HepG2 (cell line): ENCODE measurements around the gene ADAMTSL3.

Source experiments
- CBX2 ChIP-seq, 2 experiments: fragments of 200-600 bp in 1 of 2; sonication (generic); formaldehyde crosslinking in 1 of 2; IDR thresholded peaks; 2 replicates each; pipeline versions ENCODE4 v1.7.0 to v1.8.1; 2018 to 2022; ENCODE audit warnings: low read depth in 2 of 2, low read length in 1 of 2, mild to moderate bottlenecking in 1 of 2, missing genetic modification reagents in 1 of 2
- E2F5 ChIP-seq: sonication (generic); formaldehyde crosslinking; conservative IDR thresholded peaks from 2 replicates; pipeline ENCODE4 v1.4.0; 2020; ENCODE audit warnings: missing genetic modification reagents
- EZH2 ChIP-seq: conservative IDR thresholded peaks from 2 replicates; pipeline ENCODE4 v1.6.1; 2012; ENCODE audit warnings: mild to moderate bottlenecking, low read depth, low read length, moderate library complexity
- ZFP36L1 ChIP-seq: sonication (generic); formaldehyde crosslinking; IDR thresholded peaks from 2 replicates; pipeline ENCODE4 v1.8.0; 2022; ENCODE audit warnings: mild to moderate bottlenecking, missing genetic modification reagents, moderate library complexity
- ZNF709 ChIP-seq: sonication (generic); formaldehyde crosslinking; IDR thresholded peaks from 2 replicates; pipeline ENCODE4 v1.5.0; 2020; ENCODE audit warnings: mild to moderate bottlenecking, missing genetic modification reagents

GRCh38 chr15:83786336-83786735, 132.4 kb downstream of the ADAMTSL3 start:
- TF ChIP-seq CBX2 (IDR thresholded peaks at IDR 0.05; ENCODE audit: low read depth, low read length) (no peak), CBX2 (CRISPR knock-in tag; IDR thresholded peaks at IDR 0.05; ENCODE audit: low read depth) (no peak), ZFP36L1 (CRISPR knock-in tag) (no peak), E2F5 (CRISPR knock-in tag) (no peak), ZNF709 (no peak), EZH2 (no peak)
